Bronchial epithelial cell (primary cell): ENCODE measurements around the gene PAM. TPM values are rescaled to one million over a fixed set of nuclear protein-coding genes. Genes with fewer than 3 reads are reported as not detected.
A peak's percentile ranks its signal among the peaks of the same experiment; 100 is the strongest.

Experiments used
- DNase-seq: peaks from one replicate; pipeline ENCODE4 v3.0.0-alpha.2; 2010; ENCODE audit warnings: low read depth
- FAIRE-seq: peaks from 2 replicates; lab custom pipeline; 2011; peaks lifted over from hg19 to GRCh38; lab: Jason Lieb, UNC
- H3K27me3 ChIP-seq: 2 replicates; pipeline ENCODE4 v1.5.1; 2011; ENCODE audit warnings: low read length; ENCODE audit not compliant: control insufficient read depth, insufficient read depth
- H3K36me3 ChIP-seq: 2 replicates; pipeline ENCODE4 v1.5.1; 2011; ENCODE audit warnings: low read length; ENCODE audit not compliant: control insufficient read depth, insufficient read depth
- H3K4me3 ChIP-seq: 2 replicates; pipeline ENCODE4 v1.5.1; 2011; ENCODE audit warnings: mild to moderate bottlenecking, low read depth, low read length, control low read depth
- total RNA-seq: library from RNA; depleted of rRNA; stranded (reverse); fragments of >200 nt; gene quantifications from 2 replicates; pipeline ENCODE4 v1.2.1, GENCODE V29; 2014
- TF ChIP-seq, protein P1 (sequence below): IDR thresholded peaks from 2 replicates; pipeline ENCODE4 v1.5.1; 2011; ENCODE audit warnings: mild to moderate bottlenecking, moderate library complexity, low read length, control low read depth, inconsistent platforms; ENCODE audit not compliant: insufficient read depth, severe bottlenecking

The PAM gene
- total RNA-seq, 1 donor from 2014 or later = 68.4 TPM

DNA sequence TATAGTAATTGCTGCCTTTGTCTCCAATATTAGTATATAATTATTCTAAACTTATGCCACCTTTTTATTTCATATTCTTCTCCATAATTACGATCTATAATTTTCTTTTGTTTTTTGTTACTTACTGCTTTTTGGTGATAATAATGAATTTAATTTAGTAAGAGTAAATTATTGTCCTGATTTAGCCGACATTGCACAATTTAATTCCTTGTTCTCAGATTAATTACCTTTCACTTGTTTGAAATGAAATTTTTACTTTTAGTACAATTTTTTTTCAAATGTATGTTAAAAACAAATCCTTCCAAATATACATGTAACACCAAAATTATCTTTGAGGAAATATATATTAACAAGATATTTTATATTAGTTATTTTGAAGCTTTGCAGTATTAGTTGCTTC, 201.5 kb downstream of the PAM start:
- no peak for FAIRE-seq
- DNase-seq = no peak
- no peak overlapping the region for H3K4me3 ChIP-seq
- no peaks in the 10 kb centered on the region for H3K36me3 ChIP-seq
- no peaks in the 10 kb centered on the region for H3K27me3 ChIP-seq
- TF ChIP-seq, protein P1, sequence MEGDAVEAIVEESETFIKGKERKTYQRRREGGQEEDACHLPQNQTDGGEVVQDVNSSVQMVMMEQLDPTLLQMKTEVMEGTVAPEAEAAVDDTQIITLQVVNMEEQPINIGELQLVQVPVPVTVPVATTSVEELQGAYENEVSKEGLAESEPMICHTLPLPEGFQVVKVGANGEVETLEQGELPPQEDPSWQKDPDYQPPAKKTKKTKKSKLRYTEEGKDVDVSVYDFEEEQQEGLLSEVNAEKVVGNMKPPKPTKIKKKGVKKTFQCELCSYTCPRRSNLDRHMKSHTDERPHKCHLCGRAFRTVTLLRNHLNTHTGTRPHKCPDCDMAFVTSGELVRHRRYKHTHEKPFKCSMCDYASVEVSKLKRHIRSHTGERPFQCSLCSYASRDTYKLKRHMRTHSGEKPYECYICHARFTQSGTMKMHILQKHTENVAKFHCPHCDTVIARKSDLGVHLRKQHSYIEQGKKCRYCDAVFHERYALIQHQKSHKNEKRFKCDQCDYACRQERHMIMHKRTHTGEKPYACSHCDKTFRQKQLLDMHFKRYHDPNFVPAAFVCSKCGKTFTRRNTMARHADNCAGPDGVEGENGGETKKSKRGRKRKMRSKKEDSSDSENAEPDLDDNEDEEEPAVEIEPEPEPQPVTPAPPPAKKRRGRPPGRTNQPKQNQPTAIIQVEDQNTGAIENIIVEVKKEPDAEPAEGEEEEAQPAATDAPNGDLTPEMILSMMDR = no peak

DNA sequence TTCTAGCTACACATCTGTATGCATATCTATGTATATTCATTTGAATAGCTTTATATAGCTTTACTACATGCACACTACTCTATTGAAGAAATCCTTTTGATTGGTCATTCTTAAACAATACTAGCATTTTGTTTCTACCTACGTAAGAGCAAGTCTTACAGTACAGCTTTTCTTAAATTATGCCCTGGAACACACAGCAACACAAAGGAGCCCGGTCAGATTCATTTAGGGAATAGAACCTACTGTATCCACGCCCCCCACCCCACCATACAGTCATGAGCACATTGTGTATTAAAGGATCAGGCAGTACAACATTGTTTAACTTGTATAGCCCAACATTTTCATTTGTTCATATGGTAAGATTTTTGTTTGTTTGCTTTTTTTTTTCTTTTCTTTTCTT, 202.0 kb downstream of the PAM start:
- FAIRE-seq (no peak), DNase-seq (no peak)
- H3K4me3 ChIP-seq = no peak overlapping the region
- no peaks in the 10 kb centered on the region for H3K36me3 ChIP-seq
- no peaks in the 10 kb centered on the region for H3K27me3 ChIP-seq
- TF ChIP-seq, protein P1 = no peak

GRCh38 chr5:102958481-102959011, 203.4 kb downstream of the PAM start:
- FAIRE-seq (no peak), DNase-seq (peak; percentile 56)
- no peaks in the 10 kb centered on the region for H3K27me3 ChIP-seq
- H3K4me3 ChIP-seq = no peak overlapping the region
- TF ChIP-seq, protein P1 = no peak
- no peaks in the 10 kb centered on the region for H3K36me3 ChIP-seq

DNA sequence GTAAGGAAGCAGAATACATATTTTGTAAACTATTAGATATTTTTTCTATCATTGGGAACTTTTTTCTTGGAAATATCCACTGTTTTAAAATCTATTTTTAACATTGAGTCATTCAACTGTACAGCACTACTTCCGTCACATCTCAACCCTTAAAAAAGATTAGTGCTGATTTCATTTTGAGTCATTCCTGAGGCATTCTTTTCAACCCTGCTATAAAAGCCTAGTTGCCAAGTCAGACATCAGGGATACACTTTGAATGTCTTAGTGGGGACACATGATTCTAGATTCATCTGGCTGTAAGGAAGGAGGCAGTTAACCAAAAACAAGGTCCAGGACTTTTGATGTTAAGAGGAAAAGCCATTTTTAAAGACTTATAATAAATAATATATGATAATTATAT, 203.9 kb downstream of the PAM start:
- Histone ChIP-seq H3K27me3 (no peaks in the 10 kb centered on the region), H3K4me3 (no peak overlapping the region), H3K36me3 (no peaks in the 10 kb centered on the region)
- TF ChIP-seq, protein P1 = no peak
- FAIRE-seq = no peak
- DNase-seq = peak; percentile 94

GRCh38 chr5:102961671-102962070, 206.6 kb downstream of the PAM start:
- Histone ChIP-seq H3K27me3 (no peaks in the 10 kb centered on the region), H3K4me3 (no peak overlapping the region), H3K36me3 (no peaks in the 10 kb centered on the region)
- TF ChIP-seq, protein P1 = no peak
- FAIRE-seq = no peak
- DNase-seq = no peak

DNA sequence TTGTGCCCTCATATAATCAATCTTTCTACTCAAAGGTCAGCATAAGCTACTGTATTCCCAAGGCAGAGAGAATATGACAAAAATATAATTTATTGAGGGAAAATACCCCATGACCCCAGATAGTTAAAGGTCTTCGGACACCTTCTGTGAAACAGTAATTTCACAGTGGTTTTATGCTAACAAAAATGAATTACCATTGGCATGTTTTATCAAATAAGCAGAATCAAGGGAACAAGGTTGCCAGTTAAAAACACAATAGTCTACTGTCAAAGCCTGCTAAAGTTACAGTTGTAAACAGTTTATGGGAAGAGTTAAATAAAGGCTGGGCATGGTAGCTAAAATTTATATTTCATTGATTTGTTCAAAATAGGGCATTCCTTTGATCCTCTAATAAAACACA, 210.5 kb downstream of the PAM start:
- FAIRE-seq = no peak
- Histone ChIP-seq H3K36me3 (no peaks in the 10 kb centered on the region), H3K27me3 (no peaks in the 10 kb centered on the region), H3K4me3 (no peak overlapping the region)
- DNase-seq = no peak
- TF ChIP-seq, protein P1 = no peak
